GM12892 (cell line): ENCODE data around the gene NPC1L1.

Experiments used
- DNase-seq: peaks from one replicate; pipeline ENCODE4 v3.0.0; 2011; ENCODE audit not compliant: insufficient read length
- FAIRE-seq: peaks from 2 replicates; lab custom pipeline; 2011; peaks lifted over from hg19 to GRCh38; lab: Jason Lieb, UNC
- POLR2A ChIP-seq: IDR thresholded peaks from 2 replicates; pipeline ENCODE4 v1.6.1; 2011; ENCODE audit warnings: low read depth, low read length, control low read depth
- POLR2AphosphoS5 ChIP-seq: IDR thresholded peaks from 2 replicates; pipeline ENCODE4 v1.6.1; 2011; ENCODE audit warnings: low read depth, low read length, control low read depth
- TAF1 ChIP-seq: IDR thresholded peaks from 2 replicates; pipeline ENCODE4 v1.6.1; 2011; ENCODE audit warnings: low read depth, mild to moderate bottlenecking, control low read depth, low read length, borderline replicate concordance

The NPC1L1 gene

DNA sequence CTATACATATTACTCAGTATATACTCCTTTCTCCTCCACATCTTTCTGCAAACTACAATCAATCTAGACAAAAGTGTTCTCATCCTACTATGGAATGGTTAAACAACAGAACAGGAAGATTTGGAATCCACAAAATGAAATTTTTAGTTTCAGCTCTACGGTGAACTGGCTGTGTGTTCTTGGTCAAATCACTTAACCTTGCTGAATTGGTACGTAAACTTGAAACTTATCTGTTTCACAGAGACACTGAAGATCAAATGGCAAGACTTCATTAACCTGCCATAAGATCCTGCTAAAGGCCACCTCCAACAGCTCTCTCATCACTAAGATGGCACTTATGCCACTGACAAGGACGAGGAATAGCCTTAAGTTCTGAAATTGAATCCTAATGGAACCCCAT is 52.2 kb downstream of the NPC1L1 start:
- DNase-seq: no peak
- no peak for TF ChIP-seq POLR2AphosphoS5
- TF ChIP-seq TAF1: no peak
- TF ChIP-seq POLR2A: no peak
- FAIRE-seq: no peak

DNA sequence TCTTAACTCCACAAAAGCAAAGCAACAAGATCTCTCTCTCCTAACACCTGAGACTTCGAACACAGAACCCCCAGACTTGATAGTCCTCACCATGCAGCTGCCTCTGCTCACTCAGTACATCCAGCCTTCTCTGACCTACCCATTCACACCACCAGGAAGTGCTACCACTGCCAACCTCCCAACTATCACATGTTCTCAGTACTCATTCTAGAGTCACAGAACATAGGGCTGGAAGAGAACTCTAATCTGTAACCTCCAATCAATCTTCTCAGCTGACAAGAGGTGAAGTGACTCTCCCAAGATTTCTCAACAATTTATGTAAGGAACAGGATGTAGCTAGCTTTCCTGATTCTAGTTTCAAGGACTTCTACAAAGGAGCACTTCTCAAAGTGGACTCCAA is 54.4 kb downstream of the NPC1L1 start:
- no peak for FAIRE-seq

DNA sequence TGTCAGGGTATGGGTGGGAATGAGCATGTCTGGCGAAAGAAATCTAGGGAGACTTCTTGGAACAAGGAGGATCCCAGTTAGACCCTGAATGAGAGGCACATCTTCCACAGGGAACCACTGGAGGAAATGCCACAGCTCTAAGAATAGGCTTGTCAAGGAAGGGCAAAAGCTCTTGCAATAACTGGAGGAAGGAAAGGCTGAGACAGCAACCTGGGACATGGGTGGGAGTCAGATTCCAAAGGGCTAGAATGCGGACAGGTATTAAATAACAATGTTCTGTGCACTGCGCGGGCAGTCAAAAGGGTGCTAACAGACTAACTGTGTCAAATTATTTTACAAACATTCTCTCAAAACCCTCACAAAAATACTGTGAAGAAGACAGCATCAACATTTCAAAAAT is 55.1 kb downstream of the NPC1L1 start:
- no peak for DNase-seq
- no peak for FAIRE-seq

More for the DNA sequence above, 54.4 kb downstream of the NPC1L1 start:
- no peak for TF ChIP-seq POLR2A
- no peak for TF ChIP-seq TAF1
- TF ChIP-seq POLR2AphosphoS5: no peak
- no peak for DNase-seq

DNA sequence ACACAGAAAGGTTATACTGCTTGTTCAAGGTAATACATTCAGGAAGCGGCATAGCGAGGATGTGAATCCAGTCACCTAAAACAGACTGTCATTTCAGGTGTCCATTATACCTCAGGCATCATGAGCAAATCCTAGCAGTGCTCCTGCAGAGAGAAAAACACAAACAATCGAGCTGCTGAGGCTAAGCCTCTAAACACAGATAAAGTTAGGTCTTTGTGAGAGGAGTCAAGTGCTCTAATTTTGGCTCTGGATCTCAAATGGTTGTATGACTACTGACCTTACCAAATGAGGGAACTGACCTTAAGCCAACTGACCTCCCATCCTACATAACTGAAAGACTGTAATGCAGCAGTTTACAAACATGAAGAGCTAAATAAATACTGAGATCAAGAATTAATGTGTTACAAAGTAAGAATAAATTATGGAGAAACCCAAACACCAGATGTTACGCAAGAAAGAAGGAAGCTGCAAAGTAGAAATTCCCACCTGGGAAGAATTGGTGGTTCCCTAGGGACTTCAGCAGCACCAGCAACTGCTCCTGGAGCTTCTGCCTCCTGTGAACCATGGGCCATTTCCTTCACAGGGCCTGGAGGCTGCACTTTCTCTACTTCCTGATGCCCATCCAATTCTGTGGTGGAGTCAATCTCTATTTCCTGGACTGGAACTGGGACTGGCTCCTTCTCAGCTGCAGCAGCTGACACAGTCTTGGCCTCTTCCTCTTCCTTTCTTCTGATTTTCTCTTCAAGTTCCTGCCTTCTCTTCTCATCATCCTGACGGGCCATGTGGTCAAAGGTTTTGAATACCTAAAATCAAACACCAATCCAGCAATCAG is 56.4 kb downstream of the NPC1L1 start:
- DNase-seq (no peak), FAIRE-seq (no peak)
- no peak for TF ChIP-seq POLR2A
- TF ChIP-seq TAF1: no peak
- no peak for TF ChIP-seq POLR2AphosphoS5

More for the DNA sequence above, 55.1 kb downstream of the NPC1L1 start:
- no peak for TF ChIP-seq POLR2AphosphoS5
- no peak for TF ChIP-seq TAF1

DNA sequence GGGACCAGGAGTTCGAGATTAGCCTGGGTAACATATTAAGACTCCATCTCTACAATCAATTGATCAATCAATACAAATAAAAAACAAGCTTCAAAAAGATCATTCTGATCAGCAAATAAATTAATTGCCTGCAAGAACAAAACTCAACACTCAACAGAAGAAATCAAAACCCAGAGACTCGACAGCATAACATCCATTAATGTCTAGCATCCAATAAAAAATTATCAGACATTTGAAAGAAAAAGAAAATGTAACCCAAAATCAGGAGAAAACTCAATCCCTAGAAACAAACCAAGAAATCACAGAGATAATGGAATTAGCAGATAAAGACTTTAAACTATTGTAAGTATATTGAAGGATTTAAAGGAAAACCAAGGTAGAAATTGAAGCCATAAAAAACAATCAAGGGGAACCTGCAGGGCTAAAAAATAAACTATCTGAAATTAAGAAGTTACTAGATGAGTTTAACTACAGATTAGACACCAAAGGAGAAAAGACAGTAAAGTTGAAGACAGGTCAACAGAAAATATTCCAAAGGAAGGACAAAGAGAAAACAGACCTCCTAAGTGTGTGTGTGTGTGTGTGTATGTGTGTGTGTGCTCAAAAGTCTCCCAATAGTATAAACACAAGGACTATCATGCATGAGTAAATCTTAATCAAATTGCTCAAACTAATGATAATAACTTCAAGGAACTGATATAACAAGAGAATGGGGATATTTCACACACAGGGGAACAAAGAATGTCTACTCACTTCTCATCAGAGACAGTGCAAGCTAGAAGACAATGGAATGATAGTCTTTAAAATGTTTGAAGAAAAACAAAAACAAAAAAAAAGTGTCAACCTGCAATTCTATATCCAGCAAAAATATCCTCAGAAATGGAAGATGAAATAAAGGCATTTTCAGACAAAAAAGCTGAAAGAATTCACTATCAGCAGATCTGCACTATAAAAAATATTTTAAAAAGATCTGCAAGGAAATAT is 58.3 kb downstream of the NPC1L1 start:
- no peak for FAIRE-seq
- TF ChIP-seq TAF1: no peak
- no peak for TF ChIP-seq POLR2A
- no peak for TF ChIP-seq POLR2AphosphoS5
- DNase-seq: no peak

DNA sequence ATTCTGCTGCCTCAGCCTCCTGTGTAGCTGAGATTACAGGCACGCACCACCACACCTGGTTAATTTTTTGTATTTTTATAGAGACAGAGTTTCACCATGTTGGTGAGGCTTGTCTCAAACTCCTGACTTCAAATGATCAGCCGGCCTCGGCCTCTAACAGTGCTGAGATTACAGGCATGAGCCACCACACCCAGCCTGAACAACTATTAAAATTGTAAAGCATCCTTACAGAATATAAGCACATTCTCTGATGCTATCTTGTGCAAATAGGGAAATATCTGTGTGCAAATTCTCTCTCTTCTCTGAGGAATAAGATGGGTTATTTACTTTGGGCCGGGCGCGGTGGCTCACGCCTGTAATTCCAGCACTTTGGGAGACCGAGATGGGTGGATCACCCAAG is 63.2 kb downstream of the NPC1L1 start:
- TF ChIP-seq POLR2A: no peak
- TF ChIP-seq TAF1: no peak
- no peak for TF ChIP-seq POLR2AphosphoS5
- DNase-seq (no peak), FAIRE-seq (no peak)

DNA sequence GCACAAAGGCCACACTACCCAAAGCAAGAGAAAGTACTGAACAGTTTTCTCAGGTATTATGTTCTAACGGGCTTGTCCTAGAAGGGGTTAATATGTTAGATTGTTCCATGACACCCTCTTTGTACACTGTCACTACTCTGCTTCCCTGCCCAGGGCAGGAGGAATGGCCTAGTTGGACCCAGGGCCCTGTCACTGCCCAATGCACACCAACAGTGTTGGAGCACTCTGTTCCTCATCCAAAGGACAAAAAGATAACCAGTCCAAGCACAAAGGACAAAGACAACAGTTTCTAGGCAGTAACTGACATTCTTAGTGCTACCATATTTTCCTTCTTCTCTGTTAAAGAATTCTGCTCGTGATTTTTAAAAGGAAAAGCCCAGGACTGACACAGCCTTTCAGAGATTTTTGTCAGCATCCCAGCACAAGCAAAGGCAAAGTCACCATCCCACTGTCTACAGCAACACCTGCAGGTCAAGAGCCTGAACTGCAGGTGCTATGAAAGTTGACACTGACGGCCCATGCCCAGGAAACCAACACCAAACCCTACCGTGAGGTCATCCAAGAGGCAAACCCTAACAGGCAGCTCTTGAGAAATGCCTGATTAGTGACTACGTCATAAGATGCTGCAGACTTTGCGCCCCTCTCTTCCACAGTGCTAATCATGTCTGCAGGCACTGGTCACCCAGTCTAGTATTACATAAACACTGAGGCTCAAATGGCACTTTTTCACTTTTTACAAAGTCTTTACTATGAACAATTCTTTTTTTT is 63.9 kb downstream of the NPC1L1 start:
- TF ChIP-seq TAF1: no peak
- TF ChIP-seq POLR2A: no peak
- TF ChIP-seq POLR2AphosphoS5: no peak
- DNase-seq: no peak
- peak; percentile 96 for FAIRE-seq

DNA sequence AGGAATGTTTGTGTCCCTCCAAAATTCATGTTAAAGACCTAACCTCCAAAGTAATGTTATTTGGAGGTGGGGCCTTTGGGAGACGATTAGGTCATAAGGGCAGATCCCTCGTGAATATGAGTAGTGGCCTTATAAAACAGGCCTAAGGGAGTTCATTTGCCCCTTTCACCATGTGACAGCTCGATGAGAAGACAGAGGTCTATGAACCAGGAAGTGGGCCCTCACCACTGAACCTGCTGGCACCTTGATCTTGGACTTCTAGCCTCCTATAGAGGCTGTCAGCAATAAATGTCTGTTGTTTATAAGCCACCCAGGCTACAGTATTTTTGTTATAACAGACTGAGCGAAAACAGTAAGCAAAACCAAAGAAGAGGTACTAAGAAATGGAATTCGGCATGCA is 64.8 kb downstream of the NPC1L1 start:
- TF ChIP-seq POLR2A: no peak
- TF ChIP-seq POLR2AphosphoS5: no peak
- TF ChIP-seq TAF1: no peak
- FAIRE-seq: no peak

DNA sequence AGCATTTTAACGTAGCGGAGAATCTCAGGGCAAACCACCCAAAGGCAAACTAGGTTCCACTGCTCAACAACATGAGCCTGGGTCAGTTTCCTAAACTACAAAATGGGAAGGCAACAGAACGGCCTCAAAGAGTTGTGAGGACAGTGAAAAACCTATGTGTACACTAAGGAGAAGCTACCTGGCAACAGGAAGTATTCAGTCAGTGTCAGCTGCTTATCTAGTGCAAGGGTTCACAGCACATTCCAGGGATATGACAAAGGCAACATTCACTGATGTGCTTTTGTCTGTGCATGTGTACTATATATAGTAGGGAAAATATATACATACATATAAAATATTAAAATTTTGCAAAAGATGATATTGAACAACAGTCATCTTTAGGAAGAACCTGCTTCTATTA is 67.8 kb downstream of the NPC1L1 start:
- FAIRE-seq (no peak), DNase-seq (no peak)

More for the DNA sequence above, 64.8 kb downstream of the NPC1L1 start:
- DNase-seq: no peak

DNA sequence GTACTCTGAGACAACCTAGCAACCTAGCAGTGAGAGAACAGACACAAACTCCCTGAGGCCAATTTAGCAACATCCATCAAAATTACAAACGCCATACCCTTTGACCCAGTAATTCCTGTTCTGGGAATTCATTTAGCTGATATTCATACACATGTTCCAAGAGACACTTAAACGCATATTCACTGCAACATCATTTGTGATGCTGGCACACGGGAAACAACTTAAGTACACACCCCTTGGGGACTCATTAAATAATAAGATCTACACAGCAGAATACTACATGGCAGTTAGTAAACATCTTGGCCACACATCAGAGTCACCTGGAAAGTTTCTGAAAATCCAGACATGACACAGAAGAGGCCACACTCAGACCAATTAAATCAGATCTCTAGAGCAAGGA is 68.3 kb downstream of the NPC1L1 start:
- FAIRE-seq: no peak
- TF ChIP-seq POLR2A (no peak), POLR2AphosphoS5 (no peak), TAF1 (no peak)
- no peak for DNase-seq

More for the DNA sequence above, 67.8 kb downstream of the NPC1L1 start:
- TF ChIP-seq TAF1 (no peak), POLR2A (no peak), POLR2AphosphoS5 (no peak)
